ENCODE measurements around the gene IGFBPL1.

GRCh38 chr9:38414040-38414723, 10.1 kb downstream of the IGFBPL1 start:
- no peak for TF ChIP-seq CTCF (IDR thresholded peaks at IDR 0.05; ENCODE audit: borderline replicate concordance, extremely low read depth, low read length, poor library complexity, severe bottlenecking)
- TF ChIP-seq EZH2 (IDR thresholded peaks at IDR 0.05; ENCODE audit: borderline replicate concordance, low read depth, low read length, severe bottlenecking) = no peak
